WTC11 (cell line): ENCODE results near the gene STAT6. TPM values are rescaled to one million over a fixed set of nuclear protein-coding genes. Genes with fewer than 3 reads are reported as not detected.

Source experiments
- ATAC-seq: fragments of 200-7000 bp; cut with Tn5 transposase; 2 replicates; pipeline ENCODE4 v1.10.0; 2021; ENCODE audit warnings: mild to moderate bottlenecking, moderate library complexity
- CTCF ChIA-PET: fragments of 300-600 bp; sonication (Branson Sonifier 250); formaldehyde crosslinking; loops from one replicate; lab custom pipeline; 2021; ENCODE audit warnings: antibody characterized with exemption; lab: Charles Lee
- POLR2A ChIA-PET: fragments of 350-600 bp; sonication (Branson Sonifier 250); formaldehyde crosslinking; loops from one replicate; lab custom pipeline; 2021; ENCODE audit warnings: antibody characterized with exemption; lab: Charles Lee
- DNase-seq: peaks from one replicate; pipeline ENCODE4 v3.0.0; 2021; ENCODE audit warnings: low spot score
- H3K27ac Mint-ChIP-seq: 2 replicates; pipeline ENCODE4 v1.8.0; 2021; ENCODE audit warnings: mixed read lengths
- H3K27me3 Mint-ChIP-seq: 2 replicates; pipeline ENCODE4 v1.8.0; 2021; ENCODE audit warnings: low read depth, mild to moderate bottlenecking, moderate library complexity, mixed read lengths
- H3K36me3 Mint-ChIP-seq: 2 replicates; pipeline ENCODE4 v1.8.0; 2021; ENCODE audit warnings: mixed read lengths
- H3K4me1 Mint-ChIP-seq: 2 replicates; pipeline ENCODE4 v1.8.0; 2022; ENCODE audit warnings: mixed read lengths
- H3K4me3 Mint-ChIP-seq: 2 replicates; pipeline ENCODE4 v1.8.0; 2021; ENCODE audit warnings: mild to moderate bottlenecking, moderate library complexity, mixed read lengths
- H3K9me3 Mint-ChIP-seq: 2 replicates; pipeline ENCODE4 v1.8.0; 2021; ENCODE audit warnings: mixed read lengths
- AR ChIP-seq: fragments of 250-450 bp; sonication (Bioruptor Pico); IDR thresholded peaks from 2 replicates; pipeline ENCODE4 v1.9.0; 2021; ENCODE audit warnings: mild to moderate bottlenecking
- ATF1 ChIP-seq: sonication (generic); formaldehyde crosslinking; IDR thresholded peaks from 2 replicates; pipeline ENCODE4 v1.8.1; 2023; ENCODE audit warnings: mild to moderate bottlenecking, moderate library complexity, missing genetic modification reagents
- CBFB ChIP-seq: sonication (generic); formaldehyde crosslinking; IDR thresholded peaks from 2 replicates; pipeline ENCODE4 v1.8.1; 2022; ENCODE audit warnings: mild to moderate bottlenecking, low read depth, missing genetic modification reagents
- CREB1 ChIP-seq: sonication (generic); formaldehyde crosslinking; IDR thresholded peaks from 2 replicates; pipeline ENCODE4 v1.8.0; 2023; ENCODE audit warnings: mild to moderate bottlenecking, missing genetic modification reagents
- ERG ChIP-seq: fragments of 250-450 bp; sonication (Bioruptor Pico); IDR thresholded peaks from 2 replicates; pipeline ENCODE4 v1.8.0; 2021; ENCODE audit warnings: mild to moderate bottlenecking
- ESRRA ChIP-seq: sonication (generic); formaldehyde crosslinking; IDR thresholded peaks from 2 replicates; pipeline ENCODE4 v1.8.1; 2022; ENCODE audit warnings: mild to moderate bottlenecking, missing genetic modification reagents, borderline replicate concordance
- FOXP1 ChIP-seq: sonication (generic); formaldehyde crosslinking; IDR thresholded peaks from 2 replicates; pipeline ENCODE4 v1.8.0; 2022; ENCODE audit warnings: missing genetic modification reagents, mild to moderate bottlenecking, moderate library complexity, borderline replicate concordance
- GABPB1 ChIP-seq: sonication (generic); formaldehyde crosslinking; IDR thresholded peaks from 2 replicates; pipeline ENCODE4 v1.8.1; 2023; ENCODE audit warnings: mild to moderate bottlenecking, missing genetic modification reagents
- IRF2 ChIP-seq: sonication (generic); formaldehyde crosslinking; IDR thresholded peaks from 2 replicates; pipeline ENCODE4 v1.8.0; 2022; ENCODE audit warnings: low read depth, missing genetic modification reagents, borderline replicate concordance
- JUN ChIP-seq: sonication (generic); formaldehyde crosslinking; IDR thresholded peaks from 2 replicates; pipeline ENCODE4 v1.8.0; 2023; ENCODE audit warnings: mild to moderate bottlenecking, missing genetic modification reagents
- NFE2L1 ChIP-seq: sonication (generic); formaldehyde crosslinking; IDR thresholded peaks from 2 replicates; pipeline ENCODE4 v1.8.1; 2023; ENCODE audit warnings: missing genetic modification reagents
- RORB ChIP-seq: fragments of 250-450 bp; sonication (Bioruptor Pico); IDR thresholded peaks from 2 replicates; pipeline ENCODE4 v1.9.0; 2021; ENCODE audit warnings: mild to moderate bottlenecking
- SOX15 ChIP-seq: fragments of 250-450 bp; sonication (Bioruptor Pico); IDR thresholded peaks from 2 replicates; pipeline ENCODE4 v1.9.0; 2021; ENCODE audit warnings: mild to moderate bottlenecking
- SP1 ChIP-seq: sonication (generic); formaldehyde crosslinking; conservative IDR thresholded peaks from 2 replicates; pipeline ENCODE4 v1.8.1; 2022; ENCODE audit warnings: missing genetic modification reagents
- ZNF121 ChIP-seq: sonication (generic); formaldehyde crosslinking; IDR thresholded peaks from 2 replicates; pipeline ENCODE4 v1.8.0; 2023; ENCODE audit warnings: missing genetic modification reagents
- ZNF232 ChIP-seq: sonication (generic); formaldehyde crosslinking; IDR thresholded peaks from 2 replicates; pipeline ENCODE4 v1.8.0; 2022; ENCODE audit warnings: mild to moderate bottlenecking, missing genetic modification reagents
- ZNF423 ChIP-seq: fragments of 250-450 bp; sonication (Bioruptor Pico); IDR thresholded peaks from 2 replicates; pipeline ENCODE4 v2.1.2; 2022; ENCODE audit warnings: mild to moderate bottlenecking, moderate library complexity
- total RNA-seq: library from RNA; stranded (reverse); gene quantifications from 3 replicates; pipeline ENCODE4 v1.2.3, GENCODE V29; 2021
- TF ChIP-seq, protein P1 (sequence below): sonication (generic); formaldehyde crosslinking; IDR thresholded peaks from 2 replicates; pipeline ENCODE4 v1.8.1; 2023; ENCODE audit warnings: mild to moderate bottlenecking, missing genetic modification reagents
- TF ChIP-seq, protein P2 (sequence below): sonication (generic); formaldehyde crosslinking; IDR thresholded peaks from 2 replicates; pipeline ENCODE4 v1.8.1; 2023; ENCODE audit warnings: mild to moderate bottlenecking, missing genetic modification reagents, moderate library complexity
- TF ChIP-seq, protein P3 (sequence below): sonication (generic); formaldehyde crosslinking; IDR thresholded peaks from 2 replicates; pipeline ENCODE4 v1.8.0; 2023; ENCODE audit warnings: mild to moderate bottlenecking, missing genetic modification reagents

STAT6 gene
- total RNA-seq, 1 experiment from 2014 or later = 47.0 TPM

DNA sequence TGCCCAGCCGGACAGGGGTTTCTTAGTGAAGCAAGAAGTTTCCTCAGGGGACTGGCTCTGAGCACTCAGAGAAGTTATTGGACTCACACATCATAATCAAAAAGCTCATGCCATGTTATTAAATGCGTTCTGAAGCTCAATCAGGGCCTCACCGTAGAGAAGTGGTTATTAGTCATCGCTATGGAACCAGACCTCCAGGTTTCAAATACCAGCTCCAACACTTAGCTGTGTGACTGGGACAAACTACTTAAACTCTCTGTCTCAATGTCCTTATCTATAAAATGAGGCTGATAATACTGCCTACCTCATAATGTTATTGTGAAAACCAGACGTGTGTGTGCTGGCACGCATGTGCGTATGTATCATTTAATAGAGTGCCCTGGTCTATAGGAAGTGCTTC is 7.3 kb downstream of the STAT6 start (continued):
- no peak for TF ChIP-seq CBFB (CRISPR knock-in tag)
- no peak for TF ChIP-seq JUN (CRISPR knock-in tag)
- no peak for TF ChIP-seq ERG
- TF ChIP-seq SP1 (CRISPR knock-in tag) = no peak
- TF ChIP-seq SOX15 (CRISPR knock-in tag) = no peak
- TF ChIP-seq, all 79 proteins: peak for 0

DNA sequence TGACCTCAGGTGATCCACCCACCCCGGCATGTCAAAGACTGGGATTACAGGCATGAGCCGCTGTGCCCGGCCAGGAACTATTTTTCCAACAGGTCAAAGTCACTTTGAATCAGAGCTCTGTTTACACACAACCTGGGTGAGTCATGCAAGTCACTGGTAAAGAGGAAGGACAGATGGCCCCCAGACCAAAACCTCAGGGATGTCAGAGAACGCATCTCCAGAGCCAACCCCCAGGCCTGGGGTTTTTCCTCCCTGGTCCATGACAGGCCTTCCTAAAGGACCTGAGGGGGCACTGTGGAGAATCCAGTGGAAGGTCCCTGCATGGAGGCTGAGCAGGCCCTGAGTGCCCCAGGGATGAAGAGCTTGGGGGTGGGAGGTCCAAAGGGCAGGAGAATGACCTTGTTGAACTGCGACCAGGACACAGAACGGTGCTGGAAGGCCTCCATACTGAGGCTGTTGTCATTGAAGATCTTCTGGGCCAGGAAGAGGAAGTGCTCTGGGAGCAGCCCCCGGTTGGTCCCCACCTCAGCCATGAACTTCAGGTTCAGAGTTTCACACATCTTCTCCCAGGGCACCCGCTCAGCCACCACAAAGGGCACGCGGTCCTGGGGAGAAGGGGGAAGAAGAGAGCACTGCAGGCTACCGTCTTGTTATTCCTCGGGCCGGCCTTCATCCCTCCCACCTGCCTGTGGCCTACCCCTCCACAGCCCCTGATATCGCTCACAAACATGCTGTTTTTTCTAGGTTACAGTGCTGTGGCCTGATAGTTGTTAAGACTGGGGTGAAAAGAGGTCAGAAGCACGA is 9.1 kb downstream of the STAT6 start:
- POLR2A ChIA-PET = no interaction called here
- CTCF ChIA-PET = interaction anchor here (0.5 to 2.7 kb wide), 6 partner anchors 10 to 1017 kb away, joined by 3 to 19 read pairs (median 4); partner anchors contain the start of gene STAT6
- ATAC-seq (no peak), DNase-seq (no peak)
- no peaks in the 10 kb centered on the region for H3K27me3 Mint-ChIP-seq
- H3K9me3 Mint-ChIP-seq = no peaks in the 10 kb centered on the region
- H3K4me1 Mint-ChIP-seq = no peaks in the 10 kb centered on the region
- TF ChIP-seq ZNF423 (CRISPR knock-in tag) (no peak), ATF1 (CRISPR knock-in tag) (no peak), ZNF232 (CRISPR knock-in tag) (no peak), GABPB1 (CRISPR knock-in tag) (0 out of 2 replicates have a peak, but pooled peaks have one; percentile 26)
- peaks cover 25% of the 10 kb centered on the region for H3K36me3 Mint-ChIP-seq
- no peak overlapping the region for H3K4me3 Mint-ChIP-seq
- H3K27ac Mint-ChIP-seq = no peak overlapping the region

DNA sequence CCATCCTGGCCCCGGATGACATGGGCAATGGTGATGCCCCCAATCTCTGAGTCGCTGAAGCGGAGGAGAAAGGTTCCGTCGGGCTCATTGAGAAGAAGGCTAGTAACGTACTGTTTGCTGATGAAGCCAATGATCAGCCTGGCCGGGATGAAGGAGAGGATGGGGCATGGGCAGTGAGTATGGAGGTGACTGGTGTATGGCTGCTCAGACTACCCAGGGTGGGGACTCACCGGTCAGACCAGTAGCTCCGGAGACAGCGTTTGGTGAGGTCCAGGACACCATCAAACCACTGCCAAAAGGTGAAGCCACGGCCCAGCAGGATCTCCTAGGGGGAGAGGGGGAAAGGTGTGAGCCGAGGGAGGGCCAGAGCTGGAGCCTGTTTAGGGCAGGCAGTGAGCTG is 11.4 kb downstream of the STAT6 start:
- Mint-ChIP-seq H3K27ac (no peak overlapping the region), H3K9me3 (no peaks in the 10 kb centered on the region), H3K36me3 (peaks cover 39% of the 10 kb centered on the region), H3K4me3 (no peak overlapping the region), H3K27me3 (no peaks in the 10 kb centered on the region), H3K4me1 (peaks cover 7% of the 10 kb centered on the region)
- ChIA-PET POLR2A (interaction anchor here (1.4 kb wide), 1 partner anchor 11 kb away, joined by 4 read pairs; the partner anchor contains the start of gene STAT6), CTCF (interaction anchor here (1.0 to 6.5 kb wide), 4 partner anchors 12 to 83 kb away, joined by 3 to 46 read pairs (median 4); partner anchors contain the start of gene STAT6)
- DNase-seq (no peak), ATAC-seq (no peak)
- TF ChIP-seq IRF2 (CRISPR knock-in tag) (no peak), SOX15 (CRISPR knock-in tag) (no peak), AR (CRISPR knock-in tag) (no peak), ZNF121 (CRISPR knock-in tag) (no peak), ESRRA (CRISPR knock-in tag) (no peak), NFE2L1 (no peak), CREB1 (no peak), FOXP1 (CRISPR knock-in tag) (no peak), RORB (CRISPR knock-in tag) (no peak), SP1 (CRISPR knock-in tag) (no peak)
- TF ChIP-seq, protein P1, sequence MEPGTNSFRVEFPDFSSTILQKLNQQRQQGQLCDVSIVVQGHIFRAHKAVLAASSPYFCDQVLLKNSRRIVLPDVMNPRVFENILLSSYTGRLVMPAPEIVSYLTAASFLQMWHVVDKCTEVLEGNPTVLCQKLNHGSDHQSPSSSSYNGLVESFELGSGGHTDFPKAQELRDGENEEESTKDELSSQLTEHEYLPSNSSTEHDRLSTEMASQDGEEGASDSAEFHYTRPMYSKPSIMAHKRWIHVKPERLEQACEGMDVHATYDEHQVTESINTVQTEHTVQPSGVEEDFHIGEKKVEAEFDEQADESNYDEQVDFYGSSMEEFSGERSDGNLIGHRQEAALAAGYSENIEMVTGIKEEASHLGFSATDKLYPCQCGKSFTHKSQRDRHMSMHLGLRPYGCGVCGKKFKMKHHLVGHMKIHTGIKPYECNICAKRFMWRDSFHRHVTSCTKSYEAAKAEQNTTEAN (CRISPR knock-in tag) = no peak
- TF ChIP-seq, protein P2, sequence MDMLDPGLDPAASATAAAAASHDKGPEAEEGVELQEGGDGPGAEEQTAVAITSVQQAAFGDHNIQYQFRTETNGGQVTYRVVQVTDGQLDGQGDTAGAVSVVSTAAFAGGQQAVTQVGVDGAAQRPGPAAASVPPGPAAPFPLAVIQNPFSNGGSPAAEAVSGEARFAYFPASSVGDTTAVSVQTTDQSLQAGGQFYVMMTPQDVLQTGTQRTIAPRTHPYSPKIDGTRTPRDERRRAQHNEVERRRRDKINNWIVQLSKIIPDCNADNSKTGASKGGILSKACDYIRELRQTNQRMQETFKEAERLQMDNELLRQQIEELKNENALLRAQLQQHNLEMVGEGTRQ (CRISPR knock-in tag) = no peak
- TF ChIP-seq, protein P3, sequence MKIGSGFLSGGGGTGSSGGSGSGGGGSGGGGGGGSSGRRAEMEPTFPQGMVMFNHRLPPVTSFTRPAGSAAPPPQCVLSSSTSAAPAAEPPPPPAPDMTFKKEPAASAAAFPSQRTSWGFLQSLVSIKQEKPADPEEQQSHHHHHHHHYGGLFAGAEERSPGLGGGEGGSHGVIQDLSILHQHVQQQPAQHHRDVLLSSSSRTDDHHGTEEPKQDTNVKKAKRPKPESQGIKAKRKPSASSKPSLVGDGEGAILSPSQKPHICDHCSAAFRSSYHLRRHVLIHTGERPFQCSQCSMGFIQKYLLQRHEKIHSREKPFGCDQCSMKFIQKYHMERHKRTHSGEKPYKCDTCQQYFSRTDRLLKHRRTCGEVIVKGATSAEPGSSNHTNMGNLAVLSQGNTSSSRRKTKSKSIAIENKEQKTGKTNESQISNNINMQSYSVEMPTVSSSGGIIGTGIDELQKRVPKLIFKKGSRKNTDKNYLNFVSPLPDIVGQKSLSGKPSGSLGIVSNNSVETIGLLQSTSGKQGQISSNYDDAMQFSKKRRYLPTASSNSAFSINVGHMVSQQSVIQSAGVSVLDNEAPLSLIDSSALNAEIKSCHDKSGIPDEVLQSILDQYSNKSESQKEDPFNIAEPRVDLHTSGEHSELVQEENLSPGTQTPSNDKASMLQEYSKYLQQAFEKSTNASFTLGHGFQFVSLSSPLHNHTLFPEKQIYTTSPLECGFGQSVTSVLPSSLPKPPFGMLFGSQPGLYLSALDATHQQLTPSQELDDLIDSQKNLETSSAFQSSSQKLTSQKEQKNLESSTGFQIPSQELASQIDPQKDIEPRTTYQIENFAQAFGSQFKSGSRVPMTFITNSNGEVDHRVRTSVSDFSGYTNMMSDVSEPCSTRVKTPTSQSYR = no peak
